ENCODE data around the gene OR9Q1. TPM values are rescaled to one million over a fixed set of nuclear protein-coding genes. Genes with fewer than 3 reads are reported as not detected.

The OR9Q1 gene
- total RNA-seq, 4 donors from 2014 or later, result not detected

- 81 to 86% methylated on average over 6 of the region's 6 CpGs for WGBS, 2 donors
- Histone ChIP-seq H3K9me3 (no peaks in the 10 kb centered on the region), H3K36me3 (no peaks in the 10 kb centered on the region), H3K27ac (no peak overlapping the region), H3K4me3 (no peak overlapping the region), H3K27me3 (no peaks in the 10 kb centered on the region), H3K4me1 (peaks cover 0 to 4% (median 2%) of the 10 kb centered on the region in 3 donors)
- intact Hi-C loops (cut with DNase I), result no loop called here
- DNase-seq, result no peak
- no peak for TF ChIP-seq CTCF (IDR thresholded peaks at IDR 0.05)
- TF ChIP-seq POLR2A (IDR thresholded peaks at IDR 0.05), result no peak
Observed at GRCh38 chr11:58011771-58012170, 11.9 kb upstream of the OR9Q1 start.

GRCh38 chr11:58024601-58025091 is 965 bp downstream of the OR9Q1 start:
- TF ChIP-seq POLR2A (IDR thresholded peaks at IDR 0.05) (no peak), CTCF (IDR thresholded peaks at IDR 0.05) (no peak)
- Histone ChIP-seq H3K27ac (peak overlapping the region in 3 of 4 donors; percentile 16 to 66 (median 40)), H3K9me3 (no peaks in the 10 kb centered on the region), H3K36me3 (no peaks in the 10 kb centered on the region), H3K4me1 (peaks cover 7 to 61% (median 30%) of the 10 kb centered on the region in 3 donors), H3K27me3 (no peaks in the 10 kb centered on the region), H3K4me3 (no peak overlapping the region)
- DNase-seq, result no peak
- 13 to 19% methylated on average over 6 to 8 of the region's 8 CpGs for WGBS, 2 donors
- intact Hi-C loops (cut with DNase I), result no loop called here

- 27 to 31% methylated on average over 4 of the region's 4 CpGs for WGBS, 2 donors
- TF ChIP-seq POLR2A (IDR thresholded peaks at IDR 0.05), result no peak
- TF ChIP-seq CTCF (IDR thresholded peaks at IDR 0.05), result no peak
- Histone ChIP-seq H3K4me1 (peaks cover 7 to 61% (median 30%) of the 10 kb centered on the region in 3 donors), H3K27me3 (no peaks in the 10 kb centered on the region), H3K9me3 (no peaks in the 10 kb centered on the region), H3K27ac (peak overlapping the region in 2 of 4 donors; percentile 44 to 51), H3K4me3 (no peak overlapping the region), H3K36me3 (no peaks in the 10 kb centered on the region)
- intact Hi-C loops (cut with DNase I), result no loop called here
- DNase-seq, result no peak
Observed at GRCh38 chr11:58027341-58027740, 3.7 kb downstream of the OR9Q1 start.

- intact Hi-C loops (cut with DNase I), result no loop called here
Observed at GRCh38 chr11:58028687-58029411, 5.2 kb downstream of the OR9Q1 start.

More at GRCh38 chr11:58028687-58029411, 5.2 kb downstream of the OR9Q1 start:
- Histone ChIP-seq H3K36me3 (no peaks in the 10 kb centered on the region), H3K4me3 (no peak overlapping the region), H3K9me3 (no peaks in the 10 kb centered on the region), H3K27ac (peak overlapping the region in 3 of 4 donors; percentile 29 to 51 (median 31)), H3K4me1 (peaks cover 7 to 54% (median 29%) of the 10 kb centered on the region in 3 donors), H3K27me3 (no peaks in the 10 kb centered on the region)
- TF ChIP-seq POLR2A (IDR thresholded peaks at IDR 0.05) (no peak), CTCF (IDR thresholded peaks at IDR 0.05) (no peak)
- DNase-seq, result no peak
- 62 to 81% methylated on average over 5 to 6 of the region's 6 CpGs for WGBS, 2 donors

Measured in esophagus squamous epithelium (tissue), 5 donors.